Activated effector memory CD4-positive, alpha-beta T cell treated with Interleukin-2 at 50 U/mL for 16 hours (primary cell): ENCODE results near the gene YOD1.

ENCODE experiments used
- DNase-seq: peaks from one replicate; pipeline ENCODE4 v3.0.0-alpha.2; 2020

Gene YOD1

GRCh38 chr1:207051191-207051943, at the start of gene YOD1:
Gene YOD1 (minus strand): TSS chr1:207051208. CDS start chr1:207051030, 178 bp downstream.
- DNase-seq, result no peak

- no peak for DNase-seq
Observed at GRCh38 chr1:207097871-207098324, 46.9 kb upstream of the YOD1 start.

GRCh38 chr1:207093944-207094343, 42.9 kb upstream of the YOD1 start:
- DNase-seq, result no peak

GRCh38 chr1:207091200-207091908, 40.3 kb upstream of the YOD1 start:
- no peak for DNase-seq

GRCh38 chr1:207089627-207090355, 38.8 kb upstream of the YOD1 start:
- no peak for DNase-seq

GRCh38 chr1:207088701-207089626, 38.0 kb upstream of the YOD1 start, which contains the start of gene C4BPB:
Gene C4BPB (plus strand): TSS chr1:207088860. CDS start chr1:207089532, 672 bp downstream.
- no peak for DNase-seq

- DNase-seq, result no peak
Observed at GRCh38 chr1:207088161-207088560, 37.2 kb upstream of the YOD1 start.

- no peak for DNase-seq
Observed at GRCh38 chr1:207085887-207086286, 34.9 kb upstream of the YOD1 start.

- DNase-seq, result peak; percentile 15
Observed at GRCh38 chr1:207084701-207085180, 33.7 kb upstream of the YOD1 start.

GRCh38 chr1:207084232-207084631, 33.2 kb upstream of the YOD1 start:
- no peak for DNase-seq

- DNase-seq, result no peak
Observed at GRCh38 chr1:207081806-207082205, 30.8 kb upstream of the YOD1 start.

GRCh38 chr1:207081088-207081487, 30.1 kb upstream of the YOD1 start:
- DNase-seq, result no peak

- DNase-seq, result no peak
Observed at GRCh38 chr1:207079706-207080241, 28.8 kb upstream of the YOD1 start.

- DNase-seq, result no peak
Observed at GRCh38 chr1:207078578-207079132, 27.6 kb upstream of the YOD1 start.

GRCh38 chr1:207077470-207078377, 26.7 kb upstream of the YOD1 start:
- peak; percentile 20 for DNase-seq

- no peak for DNase-seq
Observed at GRCh38 chr1:207077012-207077411, 26.0 kb upstream of the YOD1 start.

GRCh38 chr1:207076181-207076955, 25.4 kb upstream of the YOD1 start:
- DNase-seq, result no peak

- DNase-seq, result no peak
Observed at GRCh38 chr1:207073906-207074820, 23.2 kb upstream of the YOD1 start.
